DMS 273 (cell line): Measurements from ENCODE around the gene FAM163B.
"Not testable (repeated sequence)": the region's sequence is repeated elsewhere in the genome, so short reads cannot be mapped to it uniquely, and the experiment has no call there.

Experiments
- DNase-seq: peaks from one replicate; lab custom pipeline; 2025; ENCODE audit not compliant: unreplicated experiment; lab: John Stamatoyannopoulos, UW

Gene FAM163B

DNA sequence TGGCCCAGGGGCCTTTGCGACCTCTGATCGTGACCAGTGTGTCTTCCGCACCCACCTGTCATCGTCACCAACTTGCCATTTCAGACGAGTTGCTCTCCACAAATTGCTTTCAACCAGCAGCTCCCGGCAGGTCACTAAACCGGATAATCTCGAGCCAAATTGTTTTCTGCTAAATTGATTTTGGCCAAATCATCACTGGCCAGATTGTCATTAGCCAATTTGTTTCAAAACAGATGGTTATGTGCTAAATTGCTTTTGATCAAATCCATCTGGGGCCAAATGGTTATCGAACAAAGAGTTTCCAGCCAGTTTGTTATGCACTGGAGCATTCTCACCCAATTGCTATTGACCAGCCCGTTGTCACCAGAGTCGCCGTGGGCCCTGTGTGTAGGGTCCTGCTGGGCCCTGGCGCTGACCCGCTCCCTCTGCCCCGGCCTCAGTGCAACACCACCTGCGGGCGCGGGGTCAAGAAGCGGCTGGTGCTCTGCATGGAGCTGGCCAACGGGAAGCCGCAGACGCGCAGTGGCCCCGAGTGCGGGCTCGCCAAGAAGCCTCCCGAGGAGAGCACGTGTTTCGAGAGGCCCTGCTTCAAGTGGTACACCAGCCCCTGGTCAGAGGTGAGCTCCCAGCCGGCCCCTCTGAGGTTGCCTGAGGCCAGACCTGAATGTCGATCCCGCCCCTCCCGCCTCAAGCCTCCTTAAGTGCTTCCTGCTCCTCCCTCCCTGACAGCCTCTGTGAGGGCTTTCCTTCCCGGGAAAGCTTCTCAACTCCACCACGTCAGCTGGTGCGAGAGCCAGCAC is 39.1 kb downstream of the FAM163B start:
- peak; percentile 40 for DNase-seq

DNA sequence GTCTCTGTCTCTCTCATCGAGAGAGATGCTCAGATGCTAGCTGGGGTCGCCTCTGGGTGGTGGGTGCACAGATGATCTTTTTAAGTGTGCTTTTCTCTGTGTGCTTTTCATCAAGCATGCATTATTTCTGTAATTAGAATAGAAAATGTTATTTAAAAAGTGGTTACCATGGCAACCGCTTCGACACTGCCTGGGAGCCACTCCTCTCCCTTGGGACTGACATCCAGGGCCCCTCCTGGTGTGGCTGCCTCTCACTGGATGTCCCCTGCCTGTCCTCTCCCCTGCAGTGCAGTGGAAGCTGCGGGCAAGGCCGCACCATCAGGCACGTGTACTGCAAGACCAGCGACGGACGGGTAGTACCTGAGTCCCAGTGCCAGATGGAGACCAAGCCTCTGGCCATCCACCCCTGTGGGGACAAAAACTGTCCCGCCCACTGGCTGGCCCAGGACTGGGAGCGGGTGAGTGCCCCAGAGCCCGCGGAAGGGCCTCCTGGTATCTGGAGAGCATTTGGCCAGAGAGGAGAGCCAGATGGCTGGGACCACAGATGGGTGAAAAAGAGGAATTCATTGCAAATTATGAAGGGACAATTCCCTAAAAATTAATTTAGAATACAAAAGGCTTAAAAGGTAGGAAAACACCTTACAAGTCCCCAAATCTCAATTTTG is 39.9 kb downstream of the FAM163B start:
- peak; percentile 57 for DNase-seq

- DNase-seq, result no peak
Measured at GRCh38 chr9:133568186-133568585, 41.0 kb downstream of the FAM163B start.

- no peak for DNase-seq
Measured at GRCh38 chr9:133566817-133567216, 42.4 kb downstream of the FAM163B start.

- no peak for DNase-seq
Measured at GRCh38 chr9:133566382-133566781, 42.8 kb downstream of the FAM163B start.

GRCh38 chr9:133564451-133565116 is 44.6 kb downstream of the FAM163B start:
- no peak for DNase-seq

- not testable (repeated sequence) for DNase-seq
Measured at GRCh38 chr9:133563814-133564213, 45.4 kb downstream of the FAM163B start.

GRCh38 chr9:133563291-133563796 is 45.8 kb downstream of the FAM163B start:
- peak; percentile 49 for DNase-seq

DNA sequence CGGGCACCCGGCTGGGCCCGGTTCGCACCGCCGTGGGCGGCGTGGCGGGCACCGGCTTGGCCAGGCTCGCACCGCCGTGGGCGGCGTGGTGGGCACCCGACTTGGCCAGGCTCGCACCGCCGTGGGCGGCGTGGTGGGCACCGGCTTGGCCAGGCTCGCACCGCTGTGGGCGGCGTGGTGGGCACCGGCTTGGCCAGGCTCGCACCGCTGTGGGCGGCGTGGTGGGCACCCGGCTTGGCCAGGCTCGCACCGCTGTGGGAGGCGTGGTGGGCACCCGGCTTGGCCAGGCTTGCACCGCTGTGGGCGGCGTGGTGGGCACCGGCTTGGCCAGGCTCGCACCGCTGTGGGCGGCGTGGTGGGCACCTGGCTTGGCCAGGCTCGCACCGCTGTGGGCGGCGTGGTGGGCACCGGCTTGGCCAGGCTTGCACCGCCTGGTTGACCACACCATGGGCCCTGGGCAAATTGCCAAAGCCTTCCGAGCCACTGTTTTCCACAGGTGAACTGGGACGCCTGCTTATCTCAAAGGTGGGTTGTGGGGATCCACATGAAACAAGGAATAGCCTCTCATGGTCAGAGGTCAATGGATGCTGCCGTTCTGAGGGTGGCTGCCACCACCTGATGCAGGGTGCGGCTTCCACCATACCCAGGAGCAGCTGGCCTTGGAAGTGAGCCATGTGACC is 46.4 kb downstream of the FAM163B start:
- no peak for DNase-seq

DNA sequence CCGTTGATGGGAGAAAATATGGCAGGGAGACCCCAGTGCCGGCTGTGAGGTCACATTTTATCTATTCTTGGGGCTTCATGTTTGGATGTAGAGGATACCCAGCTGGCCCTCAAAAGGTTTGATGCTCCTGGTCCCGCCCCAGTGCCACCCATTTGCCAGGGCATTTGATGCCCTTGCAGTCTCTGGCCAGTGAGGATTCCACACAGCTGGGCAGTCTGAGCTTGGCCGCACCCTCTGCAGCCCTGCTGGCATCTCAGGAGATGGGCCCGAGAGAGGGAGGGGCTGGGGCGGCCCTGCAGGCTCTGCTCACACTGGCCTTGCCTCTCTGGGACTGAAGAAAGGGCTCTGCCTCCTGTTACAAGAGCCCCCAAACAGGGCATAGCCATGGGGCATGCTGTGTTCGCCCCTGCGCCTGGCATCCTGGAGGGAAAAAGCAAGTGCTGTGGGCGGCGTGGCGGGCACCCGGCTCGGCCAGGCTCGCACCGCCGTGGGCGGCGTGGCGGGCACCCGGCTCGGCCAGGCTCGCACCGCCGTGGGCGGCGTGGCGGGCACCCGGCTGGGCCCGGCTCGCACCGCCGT is 47.1 kb downstream of the FAM163B start:
- no peak for DNase-seq

- DNase-seq, result no peak
Measured at GRCh38 chr9:133560944-133561343, 48.2 kb downstream of the FAM163B start.

DNA sequence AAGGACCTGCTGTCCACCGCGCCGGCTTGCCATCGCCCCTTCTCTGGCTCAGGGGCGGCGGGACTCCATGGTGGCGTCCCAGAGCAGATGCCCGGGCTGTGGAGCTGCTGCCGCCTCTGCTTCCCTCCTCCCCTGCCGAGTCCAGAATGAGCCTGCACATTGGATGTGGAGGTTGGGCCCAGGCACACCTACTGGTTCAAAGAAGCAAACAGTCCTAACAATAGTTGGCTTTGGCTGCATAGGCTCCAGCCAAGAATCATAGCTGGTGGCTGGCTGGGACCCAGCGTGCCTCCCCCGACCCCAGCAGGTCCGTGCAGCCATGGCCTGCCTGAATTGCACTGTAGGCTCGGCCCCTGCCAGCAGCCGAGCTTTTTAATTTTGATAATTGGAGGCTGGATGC is 48.9 kb downstream of the FAM163B start:
- DNase-seq, result no peak

- DNase-seq, result peak; percentile 63
Measured at GRCh38 chr9:133558191-133559126, 50.7 kb downstream of the FAM163B start.

GRCh38 chr9:133557581-133557980 is 51.6 kb downstream of the FAM163B start:
- no peak for DNase-seq

- DNase-seq, result no peak
Measured at GRCh38 chr9:133556354-133556753, 52.8 kb downstream of the FAM163B start.

- no peak for DNase-seq
Measured at GRCh38 chr9:133554729-133555128, 54.5 kb downstream of the FAM163B start.

- DNase-seq, result no peak
Measured at GRCh38 chr9:133553973-133554713, 55.0 kb downstream of the FAM163B start.

- DNase-seq, result no peak
Measured at GRCh38 chr9:133553123-133553522, 56.1 kb downstream of the FAM163B start.

DNA sequence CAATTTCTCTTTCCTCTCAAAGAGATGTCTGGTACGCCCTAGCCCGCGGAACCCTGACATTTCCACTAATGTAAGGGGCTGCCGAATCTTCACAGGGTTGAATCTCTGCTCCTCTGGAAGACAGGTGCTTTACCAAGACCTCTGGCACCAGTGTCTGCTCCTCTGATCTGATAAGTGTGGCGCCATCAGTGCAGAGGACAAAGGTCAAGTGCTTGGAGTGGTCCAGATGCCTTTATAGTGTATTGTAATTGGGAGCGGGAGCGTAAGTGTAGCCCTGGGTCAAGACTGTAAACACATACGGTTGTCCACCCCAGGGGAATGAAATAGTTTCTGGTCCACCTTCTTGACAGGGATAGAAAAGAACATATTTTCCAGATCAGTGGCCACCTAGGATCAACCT is 57.0 kb downstream of the FAM163B start:
- no peak for DNase-seq
